Measurements from ENCODE around the gene CNOT11. TPM values are rescaled to one million over a fixed set of nuclear protein-coding genes. Genes with fewer than 3 reads are reported as not detected.

Gene CNOT11
- total and polyA plus RNA-seq, 2 of the 13 experiments (the other 11 are each of a cell fraction or from before 2014, with no cell fraction given) = 114 to 209 TPM

GRCh38 chr2:101223814-101224231, 28.9 kb upstream of the CNOT11 start:
- CTCF ChIA-PET (ENCODE audit: low intra/inter-chr PET ratio, low total read pairs) = no interaction called here
- no peaks in the 10 kb centered on the region for H3K9me3 ChIP-seq (ENCODE audit: low read length)

More at GRCh38 chr2:101223814-101224231, 28.9 kb upstream of the CNOT11 start:
- intact Hi-C loops (cut with micrococcal nuclease; ENCODE audit: unreplicated experiment) = no loop called here
- Histone ChIP-seq H3K4me2 (ENCODE audit: low read depth, low read length) (no peak overlapping the region), H3K4me3 (replicated peaks in 1 of 3; ENCODE audit: insufficient read depth in 1 of 3, low read depth in 2 of 3, low read length in 3 of 3) (no peak overlapping the region), H3K27me3 (ENCODE audit: control insufficient read depth in 1 of 2, insufficient read depth in 2 of 2, low read length in 2 of 2) (no peaks in the 10 kb centered on the region), H3K36me3 (replicated peaks in 1 of 2; ENCODE audit: control insufficient read depth in 1 of 2, insufficient read depth in 2 of 2, low read length in 2 of 2) (no peaks in the 10 kb centered on the region), H4K20me1 (ENCODE audit: insufficient read depth, low read length) (no peaks in the 10 kb centered on the region), H3K9ac (ENCODE audit: insufficient read depth, low read depth, low read length) (no peak overlapping the region), H2AFZ (ENCODE audit: low read length) (no peak overlapping the region), H3K27ac (ENCODE audit: extremely low read length, insufficient read depth, low read length) (no peak overlapping the region), H3K79me2 (ENCODE audit: insufficient read depth, low read length) (no peaks in the 10 kb centered on the region), H3K4me1 (ENCODE audit: insufficient read depth, low read length) (peaks cover 9% of the 10 kb centered on the region)
- BruUV-seq (replicated peaks) = no TSS peak
- ATAC-seq = no peak
- 89% methylated on average over 7 of the region's 7 CpGs for WGBS (ENCODE audit: low lambda C conversion rate)
- in situ Hi-C loops (cut with HindIII; ENCODE audit: extremely low pct_ligation_motif_present, low pct_unique_long_range_greater_than_20kb) = no loop called here
- TF ChIP-seq ZNF615 (CRISPR knock-in tag; IDR thresholded peaks at IDR 0.05; ENCODE audit: borderline replicate concordance) = no peak
- TF ChIP-seq CENPBD1 (CRISPR knock-in tag; IDR thresholded peaks at IDR 0.05; ENCODE audit: borderline replicate concordance, low read depth) = no peak
- TF ChIP-seq SMC3 (IDR thresholded peaks at IDR 0.05; ENCODE audit: low read length) = no peak
- no peak for TF ChIP-seq KDM5A (IDR thresholded peaks at IDR 0.05; ENCODE audit: borderline replicate concordance, low read length)
- no peak for TF ChIP-seq ZNF790 (CRISPR knock-in tag; IDR thresholded peaks at IDR 0.05; ENCODE audit: borderline replicate concordance)
- no peak for TF ChIP-seq POLR2G (IDR thresholded peaks at IDR 0.05; ENCODE audit: low read depth, low read length)
- TF ChIP-seq KLF16 (CRISPR knock-in tag; IDR thresholded peaks at IDR 0.05) = no peak
- no peak for TF ChIP-seq DNMT3B (CRISPR knock-in tag; conservative IDR thresholded peaks at IDR 0.05)
- no peak for TF ChIP-seq SMARCC2 (IDR thresholded peaks at IDR 0.05)
- TF ChIP-seq, protein P1, sequence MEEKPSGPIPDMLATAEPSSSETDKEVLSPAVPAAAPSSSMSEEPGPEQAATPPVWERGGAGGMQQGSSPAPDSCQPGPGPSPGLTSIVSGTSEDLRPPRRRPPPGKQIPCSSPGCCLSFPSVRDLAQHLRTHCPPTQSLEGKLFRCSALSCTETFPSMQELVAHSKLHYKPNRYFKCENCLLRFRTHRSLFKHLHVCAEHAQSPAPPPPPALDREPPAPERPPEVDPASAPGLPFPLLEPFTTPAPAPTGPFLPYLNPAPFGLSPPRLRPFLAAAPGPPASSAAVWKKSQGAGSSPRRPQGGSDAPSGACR (CRISPR knock-in tag; IDR thresholded peaks at IDR 0.05) = no peak
- TF ChIP-seq HDAC1 (CRISPR knock-in tag; IDR thresholded peaks at IDR 0.05) = no peak
- TF ChIP-seq CBX1 (IDR thresholded peaks at IDR 0.05; ENCODE audit: low read depth) = no peak
- TF ChIP-seq, protein P2, sequence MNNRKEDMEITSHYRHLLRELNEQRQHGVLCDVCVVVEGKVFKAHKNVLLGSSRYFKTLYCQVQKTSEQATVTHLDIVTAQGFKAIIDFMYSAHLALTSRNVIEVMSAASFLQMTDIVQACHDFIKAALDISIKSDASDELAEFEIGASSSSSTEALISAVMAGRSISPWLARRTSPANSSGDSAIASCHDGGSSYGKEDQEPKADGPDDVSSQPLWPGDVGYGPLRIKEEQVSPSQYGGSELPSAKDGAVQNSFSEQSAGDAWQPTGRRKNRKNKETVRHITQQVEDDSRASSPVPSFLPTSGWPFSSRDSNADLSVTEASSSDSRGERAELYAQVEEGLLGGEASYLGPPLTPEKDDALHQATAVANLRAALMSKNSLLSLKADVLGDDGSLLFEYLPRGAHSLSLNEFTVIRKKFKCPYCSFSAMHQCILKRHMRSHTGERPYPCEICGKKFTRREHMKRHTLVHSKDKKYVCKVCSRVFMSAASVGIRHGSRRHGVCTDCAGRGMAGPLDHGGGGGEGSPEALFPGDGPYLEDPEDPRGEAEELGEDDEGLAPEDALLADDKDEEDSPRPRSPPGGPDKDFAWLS (CRISPR knock-in tag; IDR thresholded peaks at IDR 0.05; ENCODE audit: borderline replicate concordance) = no peak
- TF ChIP-seq, protein P3, sequence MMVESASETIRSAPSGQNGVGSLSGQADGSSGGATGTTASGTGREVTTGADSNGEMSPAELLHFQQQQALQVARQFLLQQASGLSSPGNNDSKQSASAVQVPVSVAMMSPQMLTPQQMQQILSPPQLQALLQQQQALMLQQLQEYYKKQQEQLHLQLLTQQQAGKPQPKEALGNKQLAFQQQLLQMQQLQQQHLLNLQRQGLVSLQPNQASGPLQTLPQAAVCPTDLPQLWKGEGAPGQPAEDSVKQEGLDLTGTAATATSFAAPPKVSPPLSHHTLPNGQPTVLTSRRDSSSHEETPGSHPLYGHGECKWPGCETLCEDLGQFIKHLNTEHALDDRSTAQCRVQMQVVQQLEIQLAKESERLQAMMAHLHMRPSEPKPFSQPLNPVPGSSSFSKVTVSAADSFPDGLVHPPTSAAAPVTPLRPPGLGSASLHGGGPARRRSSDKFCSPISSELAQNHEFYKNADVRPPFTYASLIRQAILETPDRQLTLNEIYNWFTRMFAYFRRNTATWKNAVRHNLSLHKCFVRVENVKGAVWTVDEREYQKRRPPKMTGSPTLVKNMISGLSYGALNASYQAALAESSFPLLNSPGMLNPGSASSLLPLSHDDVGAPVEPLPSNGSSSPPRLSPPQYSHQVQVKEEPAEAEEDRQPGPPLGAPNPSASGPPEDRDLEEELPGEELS (CRISPR knock-in tag; IDR thresholded peaks at IDR 0.05) = no peak
- TF ChIP-seq KMT2B (CRISPR knock-in tag; IDR thresholded peaks at IDR 0.05) = no peak
- no peak for FAIRE-seq
- no peak for DNase-seq (ENCODE audit: low spot score)
- POLR2A ChIA-PET = interaction anchor here (0.8 kb wide), 1 partner anchor 16 kb away, joined by 3 read pairs; no protein-coding TSS in a partner anchor

Measured in HepG2 (cell line).